GDM1 (cell line): ENCODE measurements around the gene IYD.
A peak's percentile ranks its signal among the peaks of the same experiment; 100 is the strongest.

Experiments used
- DNase-seq: peaks from one replicate; lab custom pipeline; 2025; lab: John Stamatoyannopoulos, UW

Gene IYD

DNA sequence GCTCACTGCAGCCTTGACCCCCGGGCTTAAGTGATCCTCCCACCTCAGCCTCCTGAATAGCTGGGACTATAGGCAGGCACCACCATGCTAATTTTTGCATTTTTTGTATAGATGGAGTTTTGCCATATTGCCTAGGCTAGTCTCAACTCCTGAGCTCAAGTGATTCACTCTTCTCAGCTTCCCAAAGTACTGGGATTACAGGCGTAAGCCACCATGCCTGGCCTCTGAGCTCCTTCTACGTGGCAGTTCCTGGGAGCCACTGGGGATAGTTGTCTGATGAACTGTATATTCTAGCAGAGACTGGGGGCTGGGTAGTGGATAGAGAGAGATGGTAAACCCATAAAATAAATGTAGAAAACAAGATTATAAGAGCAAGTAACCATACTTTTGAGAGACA lies 26.1 kb downstream of the IYD start:
- no peak for DNase-seq

DNA sequence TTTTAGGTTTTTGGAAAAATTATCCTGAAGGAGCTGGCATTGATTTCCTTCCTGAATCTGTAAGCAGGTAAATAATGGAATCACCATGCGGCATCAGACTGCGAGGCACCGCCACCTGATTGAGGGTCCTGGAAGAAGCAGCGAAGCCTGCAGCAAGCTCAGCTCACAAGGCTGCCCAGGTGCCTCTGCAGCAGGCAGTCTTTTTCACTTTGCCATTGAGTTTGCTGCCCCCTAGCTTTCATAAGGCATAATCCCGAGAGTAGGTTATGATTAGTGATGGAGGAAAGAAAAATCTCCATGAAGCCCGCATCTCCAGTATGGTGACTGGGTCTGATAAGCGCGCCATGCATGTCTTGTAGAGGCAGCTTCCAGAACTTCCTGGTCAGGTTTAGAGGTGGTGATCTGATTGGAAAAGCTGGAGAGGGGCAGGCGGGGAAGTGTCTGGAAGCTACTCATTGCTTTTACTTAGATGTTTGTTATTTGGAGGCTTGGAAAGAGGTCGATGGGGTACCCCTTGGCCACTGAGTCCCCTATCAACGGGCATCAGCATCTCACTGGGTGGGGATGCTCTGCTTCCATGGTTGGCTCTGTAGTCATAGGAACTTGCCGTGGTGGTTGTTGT lies 26.7 kb downstream of the IYD start:
- peak; percentile 33 for DNase-seq

DNA sequence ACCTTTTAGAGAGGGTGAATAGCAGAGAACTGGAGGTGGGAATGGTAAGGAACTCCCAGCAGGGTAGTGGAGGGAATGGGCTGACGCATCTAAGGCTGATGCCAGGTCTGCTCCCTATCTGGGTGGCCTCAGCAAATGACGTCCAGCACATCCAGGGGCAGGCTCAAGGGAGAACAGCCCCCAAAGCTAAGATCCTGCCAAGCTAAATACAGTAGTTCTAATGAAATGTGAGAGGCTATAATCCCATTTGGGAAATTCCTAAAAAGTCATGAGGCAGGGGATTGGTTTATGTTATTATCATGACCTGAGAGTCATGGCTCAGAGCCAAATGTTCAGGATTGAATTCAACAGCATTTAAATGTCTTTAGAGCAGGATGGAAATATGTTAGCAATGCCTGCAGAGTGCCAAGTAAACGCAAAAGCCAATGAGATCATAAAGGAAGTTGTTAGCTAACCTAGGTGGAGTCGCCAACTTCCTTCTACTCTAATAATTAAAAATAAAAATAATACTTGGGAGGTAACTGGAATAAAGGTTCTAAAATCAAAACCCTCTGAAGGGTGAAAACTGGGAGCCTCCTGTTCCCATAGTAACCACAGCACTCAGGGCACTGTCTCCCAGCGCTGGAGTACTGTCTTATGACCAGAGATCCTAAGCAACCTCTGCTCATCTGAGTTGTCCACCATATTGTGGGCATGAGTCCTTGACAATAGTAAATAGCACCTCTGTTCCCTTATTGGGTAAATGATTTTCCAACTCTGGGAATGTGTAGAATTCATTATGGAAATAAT lies 34.8 kb downstream of the IYD start:
- no peak for DNase-seq

DNA sequence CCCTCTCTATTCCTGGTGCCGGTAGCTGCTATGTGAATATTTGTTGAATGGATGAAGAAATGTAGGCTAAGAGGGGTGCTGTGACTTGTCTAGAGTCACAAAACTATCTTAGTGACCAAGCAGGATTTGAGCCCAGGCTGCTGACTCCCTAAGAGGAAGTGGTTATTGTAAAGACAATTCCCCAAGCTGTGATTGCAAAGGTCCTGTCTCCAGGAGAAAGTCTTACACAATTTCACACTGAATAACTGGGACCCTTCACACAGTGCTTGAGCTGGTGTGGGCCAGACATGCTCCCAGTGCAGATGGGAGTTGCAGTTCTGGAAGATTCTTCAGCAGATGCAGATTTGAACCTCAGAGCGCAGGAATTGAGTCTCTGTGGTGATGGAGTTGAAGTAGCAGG lies 38.1 kb downstream of the IYD start:
- DNase-seq: no peak

DNA sequence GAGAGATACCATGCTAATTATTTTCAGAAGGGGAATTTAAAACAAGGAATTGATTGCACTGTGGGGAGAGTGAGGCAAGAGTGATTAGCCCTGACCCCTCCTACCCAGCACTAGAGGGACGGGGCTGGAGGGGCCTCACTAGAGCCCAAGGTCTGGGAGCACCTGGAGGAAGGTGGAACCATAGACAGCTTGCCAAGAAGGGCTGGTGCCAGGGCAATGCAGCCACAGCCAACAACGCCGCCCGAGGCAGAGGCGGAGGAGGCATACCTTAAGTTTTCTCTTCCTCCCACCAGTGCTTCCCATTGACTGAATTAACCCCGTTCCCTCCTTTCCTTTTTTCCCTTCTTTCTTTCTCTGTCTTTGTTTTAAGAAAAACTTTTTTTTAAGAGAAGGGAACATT lies 40.0 kb downstream of the IYD start:
- no peak for DNase-seq

DNA sequence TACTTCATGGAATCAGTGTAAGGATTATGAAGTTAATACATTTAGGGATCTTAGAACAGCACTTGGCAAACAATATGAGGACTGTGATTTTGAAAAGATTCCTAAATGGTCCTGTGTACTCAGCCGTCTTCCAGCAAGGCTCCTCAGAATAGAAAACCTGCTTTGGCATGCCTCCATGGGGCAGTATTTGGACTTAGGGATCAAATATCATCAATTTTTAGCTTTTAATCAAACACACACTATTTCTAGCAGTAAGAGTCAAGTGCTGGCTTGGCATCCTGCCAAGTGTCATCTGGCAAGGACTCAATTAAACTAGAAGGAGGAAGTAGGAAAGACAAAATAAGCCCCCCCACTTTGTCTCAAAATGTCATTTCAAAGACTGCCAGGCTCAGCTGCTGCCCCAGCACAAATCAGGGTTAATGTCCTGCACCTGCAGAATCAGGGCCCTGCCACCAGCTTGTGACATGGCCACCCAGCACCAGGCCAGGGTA lies 40.8 kb downstream of the IYD start:
- DNase-seq: no peak

DNA sequence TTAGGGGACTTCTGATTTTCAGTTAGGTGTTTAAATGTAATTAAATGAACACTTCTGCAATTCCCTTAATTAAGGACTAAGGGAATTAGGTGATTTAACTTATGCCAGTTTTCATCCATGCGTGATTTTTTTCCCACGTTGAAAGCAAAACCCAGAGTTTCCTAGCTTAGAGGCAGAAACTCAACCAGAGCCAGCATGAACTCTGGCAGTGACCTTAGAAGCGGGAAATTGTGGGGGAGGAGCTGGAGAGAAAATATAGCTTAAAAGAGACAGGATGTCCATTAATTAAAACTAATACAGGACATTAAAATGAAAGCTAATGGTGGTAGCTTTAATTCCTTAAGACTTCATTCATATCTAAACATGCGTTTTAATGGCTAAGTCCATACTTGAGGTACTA lies 41.6 kb downstream of the IYD start:
- no peak for DNase-seq

DNA sequence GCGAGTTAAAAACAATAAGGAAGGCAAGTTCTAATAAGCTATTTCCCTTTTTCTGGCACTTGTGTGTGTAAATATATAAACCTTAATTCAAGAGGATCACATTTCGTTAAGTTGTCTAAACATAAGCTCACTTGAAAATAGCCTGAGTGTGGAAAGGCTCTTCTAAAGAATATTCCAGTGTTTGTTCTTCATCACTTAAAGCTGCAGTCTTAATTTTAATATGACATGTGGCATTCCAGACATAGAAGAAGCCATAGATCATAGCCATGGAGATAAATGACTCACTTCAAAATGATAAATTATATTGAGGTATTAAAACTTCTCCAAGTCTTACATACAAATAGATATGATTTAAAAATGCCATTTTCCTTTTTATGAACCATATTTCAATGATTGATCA lies 42.1 kb downstream of the IYD start:
- DNase-seq: no peak

DNA sequence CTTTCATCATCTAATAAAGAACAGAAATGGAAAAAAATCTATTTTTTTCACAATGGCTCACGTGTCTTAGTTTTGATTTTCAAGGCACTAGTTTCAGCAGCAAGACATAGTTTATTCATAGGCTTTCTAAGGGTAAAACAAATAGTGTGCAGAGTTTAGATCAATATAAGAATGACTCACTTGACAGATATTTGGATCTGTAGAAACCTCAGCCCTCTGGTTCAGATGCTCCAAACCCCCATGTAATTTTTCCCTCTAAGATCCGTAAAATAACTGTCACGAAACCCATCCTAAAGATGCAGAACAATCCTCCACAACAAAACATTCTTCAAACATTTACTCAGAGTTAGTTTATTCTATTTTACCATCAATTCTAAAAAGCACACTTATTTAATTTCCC lies 43.4 kb downstream of the IYD start:
- no peak for DNase-seq

DNA sequence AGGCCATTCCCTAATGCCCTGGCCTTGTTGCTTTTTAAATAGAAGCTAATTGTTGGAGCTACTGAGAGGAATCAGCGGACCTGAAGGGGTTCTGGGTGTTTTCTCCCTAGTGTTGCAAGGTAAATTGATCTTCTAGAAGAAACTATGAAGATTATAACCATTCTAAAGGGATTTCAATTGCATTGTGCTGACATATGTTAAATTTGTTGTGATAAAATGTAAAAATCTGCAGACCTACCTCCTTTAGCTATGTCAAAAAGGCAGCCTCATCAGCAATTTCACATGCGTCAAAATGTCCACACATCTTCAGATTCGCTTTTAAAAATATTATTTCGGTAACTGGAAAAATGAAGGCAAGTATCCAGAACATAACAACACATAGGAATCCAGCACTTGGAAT lies 44.4 kb downstream of the IYD start:
- DNase-seq: no peak

DNA sequence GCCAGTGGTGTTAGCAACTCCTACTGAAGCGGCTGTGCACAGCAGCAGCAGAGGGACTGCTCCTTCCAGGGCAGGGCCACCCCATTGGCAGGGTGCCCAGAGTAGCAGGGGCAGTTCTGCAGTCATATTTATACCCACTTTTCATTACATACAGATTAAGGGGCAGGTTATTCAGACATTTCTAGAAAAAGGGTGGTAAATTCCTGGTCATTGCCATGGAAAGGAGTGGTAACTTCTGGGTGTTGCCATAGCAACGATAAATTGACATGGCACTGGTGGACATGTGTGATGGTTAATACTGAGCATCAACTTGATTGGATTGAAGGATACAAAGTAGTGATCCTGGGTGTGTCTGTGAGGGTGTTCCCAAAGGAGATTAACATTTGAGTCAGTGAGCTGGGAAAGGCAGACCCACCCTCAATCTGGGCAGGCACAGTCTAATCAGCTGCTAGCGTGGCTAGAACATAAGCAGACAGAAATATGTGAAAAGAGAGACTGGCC lies 45.0 kb downstream of the IYD start:
- DNase-seq: no peak

DNA sequence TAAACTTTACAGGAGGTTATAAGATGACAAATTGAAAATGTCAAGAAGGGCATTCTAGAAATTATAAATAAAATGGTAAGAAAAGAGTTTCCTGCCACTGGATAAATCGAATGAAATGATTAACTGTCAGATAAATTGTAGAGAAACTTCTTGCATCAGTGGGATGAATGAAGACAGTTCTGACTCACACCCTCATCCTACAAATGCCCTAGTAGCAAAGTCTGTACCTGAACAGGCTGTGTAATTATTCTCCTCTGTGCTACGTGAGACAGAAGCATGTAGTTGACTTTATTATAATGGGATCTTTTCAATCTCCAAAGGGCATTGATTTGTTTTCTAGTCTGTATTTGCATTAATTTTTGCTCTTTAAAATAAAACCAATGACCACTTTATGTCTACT lies 47.3 kb downstream of the IYD start:
- DNase-seq: no peak

DNA sequence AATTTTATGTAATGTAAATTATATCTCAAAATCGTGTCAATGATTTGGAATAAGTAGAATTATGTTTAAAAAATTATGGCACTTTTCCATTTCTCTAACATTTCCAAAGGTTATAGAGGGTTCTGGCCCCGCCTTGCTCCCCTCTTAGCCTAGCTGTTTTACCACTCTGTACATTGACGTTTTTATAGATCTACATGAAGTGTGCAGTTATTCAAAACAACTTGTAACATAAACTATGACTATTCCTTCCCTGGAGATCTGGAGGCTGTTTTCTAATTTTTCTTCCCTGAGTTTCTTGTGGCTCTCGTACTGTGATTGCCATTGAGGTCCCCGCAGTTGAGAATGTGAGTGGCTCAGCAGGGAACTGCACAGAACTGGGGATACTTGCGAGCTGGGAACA lies 48.4 kb downstream of the IYD start:
- DNase-seq: no peak

DNA sequence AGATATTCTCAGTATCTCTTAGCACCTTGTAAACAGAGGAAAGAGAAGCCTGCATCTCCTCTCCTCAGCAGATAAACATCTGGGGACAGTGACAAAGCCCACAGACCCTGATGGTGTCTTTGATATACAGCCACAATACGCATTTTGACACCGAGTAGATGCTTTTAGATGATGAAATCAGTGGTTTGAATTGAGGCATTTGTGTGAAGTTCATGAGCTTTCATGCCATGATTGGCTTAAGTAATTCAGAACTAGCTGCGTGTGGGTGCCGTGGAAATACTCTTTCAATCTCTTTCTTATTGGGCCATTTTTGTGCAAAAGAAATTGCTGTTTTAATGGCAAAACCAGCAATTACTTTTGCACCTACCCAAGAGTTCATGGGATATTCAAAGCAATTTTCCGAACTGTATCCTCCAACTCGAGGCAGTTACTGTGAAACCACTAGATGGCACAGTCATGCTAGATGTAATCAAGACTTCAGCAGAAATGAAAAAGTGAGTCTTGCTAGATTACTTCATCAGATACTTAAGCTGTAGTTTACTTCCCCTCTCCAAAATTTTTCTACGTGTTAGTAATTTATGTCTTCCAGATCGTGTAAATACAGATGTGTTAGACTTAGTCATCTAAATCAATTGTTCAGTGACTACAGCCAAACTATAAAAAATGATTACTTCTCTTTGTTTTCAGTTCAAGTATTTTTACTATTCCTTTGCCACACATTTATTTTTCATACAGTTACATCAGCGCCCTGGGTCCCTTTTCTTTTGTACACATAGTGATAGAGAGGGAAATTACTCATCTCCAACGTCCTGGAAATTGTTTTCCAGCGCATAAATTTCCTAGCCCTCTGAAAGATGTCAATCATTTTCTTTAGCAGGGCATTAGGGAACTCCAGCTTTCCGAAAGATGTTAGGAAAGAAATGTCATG lies 49.4 kb downstream of the IYD start:
- peak; percentile 36 for DNase-seq

DNA sequence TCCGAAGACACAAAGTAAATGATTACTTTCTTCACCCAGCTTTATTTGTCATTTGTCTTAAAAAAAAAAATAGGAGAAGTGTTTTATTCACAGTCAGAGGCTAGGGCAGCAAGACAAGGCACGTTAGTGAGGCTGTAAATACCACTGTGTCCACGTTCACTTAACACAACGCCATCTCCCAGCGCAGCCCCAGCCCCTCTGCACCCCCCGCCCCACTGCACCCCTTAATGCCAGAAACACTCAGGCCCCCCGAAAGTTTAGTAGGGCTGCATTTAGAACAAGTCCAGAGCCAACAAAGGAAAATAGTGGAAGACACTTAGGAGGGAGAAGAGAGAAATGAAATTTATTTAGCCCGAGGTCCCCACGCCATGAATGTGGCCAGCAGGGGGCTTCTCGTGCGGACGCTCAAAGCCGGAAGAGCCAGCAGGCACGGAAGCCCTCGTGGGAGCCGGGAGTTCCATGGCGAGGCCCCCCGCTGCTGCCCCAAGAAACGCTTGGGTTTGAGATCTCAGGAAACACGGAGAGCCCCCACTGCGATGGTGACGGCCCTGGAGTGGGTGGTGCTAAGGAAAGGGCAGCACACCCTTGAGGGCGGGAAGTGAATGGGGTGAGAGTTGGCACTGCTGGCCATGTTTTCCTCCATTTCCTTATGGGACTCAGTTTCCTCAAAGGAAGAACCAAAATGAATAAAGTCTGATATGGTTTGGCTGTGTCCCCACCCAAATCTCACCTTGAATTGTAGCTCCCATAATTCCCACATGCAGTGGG lies 50.2 kb downstream of the IYD start:
- DNase-seq: peak; percentile 5

DNA sequence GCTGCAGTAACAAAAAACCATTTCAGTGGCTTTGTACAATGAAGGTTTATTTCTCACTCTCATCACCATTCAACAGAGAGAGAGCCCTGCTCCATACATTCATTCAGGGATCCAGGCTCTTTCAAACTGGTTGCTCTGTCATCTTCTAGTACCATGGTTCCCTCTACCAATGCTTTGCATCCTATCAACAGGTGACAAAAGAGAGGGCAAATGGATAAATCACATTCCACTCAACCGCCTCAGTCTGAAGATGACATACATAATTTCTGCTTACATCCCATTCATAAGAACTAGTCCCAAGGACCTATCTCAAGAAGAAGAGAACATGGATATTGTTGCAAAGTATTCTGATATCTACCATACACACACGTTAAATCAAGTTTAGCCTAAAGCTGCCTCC lies 51.6 kb downstream of the IYD start:
- no peak for DNase-seq

DNA sequence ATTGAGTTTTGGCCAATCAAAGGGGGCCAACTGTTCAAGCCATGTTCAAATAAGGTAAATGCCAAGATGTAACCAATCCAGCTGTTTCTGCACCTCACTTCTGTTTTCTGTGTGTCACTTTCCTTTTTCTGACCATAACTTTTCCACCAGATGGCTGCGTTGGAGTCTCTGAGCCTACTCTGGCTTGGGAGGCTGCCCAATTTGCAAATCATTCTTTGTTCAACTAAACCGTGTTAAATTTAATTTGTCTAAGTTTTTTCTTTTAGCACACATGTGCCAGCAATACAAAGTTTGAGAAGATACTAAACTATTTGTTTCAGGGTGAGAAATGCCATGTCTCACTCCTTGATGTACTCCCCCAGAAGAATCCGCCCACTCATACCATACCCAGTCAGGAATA lies 52.1 kb downstream of the IYD start:
- DNase-seq: no peak

DNA sequence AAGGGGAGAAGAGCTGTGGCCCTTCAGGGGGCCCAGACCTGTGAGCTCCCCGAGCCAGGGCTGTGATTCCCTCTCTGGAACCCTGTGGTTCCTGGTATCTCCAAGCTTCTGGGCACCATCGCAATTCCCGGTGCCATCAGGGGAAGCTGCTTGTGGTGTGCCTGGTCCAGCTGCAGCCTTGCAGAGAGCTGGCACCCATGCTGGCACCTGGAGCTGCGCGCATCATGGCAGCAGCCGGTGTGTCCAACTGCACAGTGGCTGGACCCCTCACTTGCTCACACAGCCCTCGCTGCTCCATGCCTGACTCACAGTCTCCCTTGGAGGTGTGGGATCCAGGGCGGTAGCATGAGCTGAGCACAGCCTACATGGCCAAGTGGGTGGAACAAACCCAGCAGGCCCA lies 56.7 kb downstream of the IYD start:
- DNase-seq: no peak

DNA sequence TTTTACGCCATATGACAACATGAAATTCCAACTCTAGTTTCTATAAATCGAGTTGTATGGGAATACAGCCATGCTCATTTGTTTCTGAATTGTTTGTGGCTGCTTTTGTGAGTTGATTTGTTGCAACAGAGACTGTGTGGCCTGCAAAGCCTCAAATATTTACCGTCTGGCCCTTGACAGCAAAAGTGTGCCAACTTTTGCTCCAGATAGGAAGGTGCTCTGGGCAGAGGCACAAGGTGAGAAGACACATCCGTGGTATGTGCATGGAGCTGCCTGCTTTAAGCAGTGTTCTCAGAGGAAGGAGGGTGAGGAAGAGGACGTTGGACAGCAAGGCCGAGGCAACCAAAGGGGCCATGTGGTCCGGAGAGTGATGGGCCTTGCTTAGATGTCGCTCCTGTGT lies 57.4 kb downstream of the IYD start:
- DNase-seq: no peak

DNA sequence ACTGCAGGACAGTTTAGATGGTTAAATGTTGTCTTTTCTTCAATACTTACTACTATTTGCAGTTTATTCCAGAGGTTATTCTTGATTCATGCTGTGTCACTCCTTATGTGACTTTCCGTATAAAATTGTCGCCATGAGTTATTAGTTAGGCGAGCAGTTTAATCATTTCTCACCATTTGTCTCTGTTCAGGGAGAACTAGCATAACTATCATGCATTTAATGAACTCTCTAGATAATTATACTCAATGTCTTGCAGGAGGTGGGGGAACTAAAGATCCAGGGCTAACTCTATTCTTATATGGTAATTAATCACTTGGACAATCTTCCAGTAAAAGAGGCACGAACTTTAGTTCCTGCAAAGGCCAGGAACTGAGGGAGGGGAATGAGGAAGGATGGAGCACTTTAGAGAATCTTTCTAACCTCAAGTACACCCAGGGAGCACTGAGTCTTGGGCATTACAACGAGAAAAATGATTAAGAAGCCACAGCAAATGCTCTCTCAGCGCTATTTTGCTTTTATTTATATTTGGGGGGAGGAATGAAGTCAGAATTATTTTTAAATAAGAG lies 58.3 kb downstream of the IYD start:
- no peak for DNase-seq

DNA sequence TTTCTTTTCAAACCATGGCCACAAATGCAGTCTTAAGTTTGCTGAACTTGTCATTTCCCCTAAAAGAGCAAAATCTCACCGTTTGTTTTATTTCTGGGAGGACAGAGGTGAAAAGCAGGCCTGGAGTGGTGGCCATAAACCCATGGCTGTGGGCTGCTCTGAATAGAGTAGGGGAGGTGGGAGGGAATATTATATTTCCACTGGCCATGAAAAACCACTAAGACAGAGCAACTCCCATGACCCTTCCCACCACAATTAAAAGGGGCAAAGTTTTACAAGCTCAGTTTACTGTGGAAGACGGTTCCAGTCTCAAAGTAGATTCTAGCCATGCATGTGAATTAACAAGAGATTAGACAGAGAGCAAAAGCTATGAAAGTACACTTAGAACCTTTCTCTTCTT lies 59.0 kb downstream of the IYD start:
- no peak for DNase-seq
